GM21381 (cell line): ENCODE data around the gene PTPRC.

Experiments
- ATAC-seq: cut with Tn5 transposase; IDR thresholded peaks from one replicate; pipeline ENCODE4 v1.9.1; 2021; ENCODE audit warnings: mild to moderate bottlenecking, moderate library complexity; ENCODE audit not compliant: unreplicated experiment

The PTPRC gene

DNA sequence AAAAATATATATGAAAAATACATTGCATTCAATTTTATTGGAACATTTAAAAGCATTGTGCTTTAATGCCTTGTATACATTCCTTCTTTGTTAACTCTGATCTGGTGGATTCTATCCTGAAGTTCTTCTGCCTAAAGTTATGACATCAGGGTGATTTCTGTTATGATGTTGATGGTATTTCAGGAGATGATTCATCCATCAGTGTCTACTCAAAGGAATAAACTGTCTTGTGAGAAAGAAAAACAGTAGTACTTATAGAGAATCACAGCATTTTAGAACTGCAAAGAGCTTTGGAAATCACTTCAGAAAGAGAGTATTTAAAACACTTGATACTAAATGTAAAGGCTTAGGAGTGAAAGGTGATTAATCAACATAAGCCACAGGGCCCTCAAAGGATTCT, 155.7 kb downstream of the PTPRC start:
- ATAC-seq: no peak

DNA sequence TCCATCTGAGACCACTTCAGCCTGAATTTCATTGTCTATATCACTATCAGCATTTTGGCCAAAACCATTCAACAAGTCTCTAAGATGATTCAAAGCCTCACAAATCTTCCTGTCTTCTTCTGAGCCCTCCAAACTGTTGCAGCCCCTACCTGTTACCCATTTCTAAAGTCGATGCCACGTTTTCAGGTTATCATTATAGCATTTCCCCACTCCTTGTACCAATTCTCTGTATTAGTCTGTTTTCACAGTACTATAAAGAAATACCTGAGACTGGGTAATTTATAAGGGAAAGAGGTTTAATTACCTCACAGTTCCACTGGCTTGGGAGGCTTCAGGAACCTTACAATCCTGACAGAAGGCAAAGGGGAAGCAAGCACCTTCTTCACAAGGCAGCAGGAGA, 158.8 kb downstream of the PTPRC start:
- no peak for ATAC-seq

DNA sequence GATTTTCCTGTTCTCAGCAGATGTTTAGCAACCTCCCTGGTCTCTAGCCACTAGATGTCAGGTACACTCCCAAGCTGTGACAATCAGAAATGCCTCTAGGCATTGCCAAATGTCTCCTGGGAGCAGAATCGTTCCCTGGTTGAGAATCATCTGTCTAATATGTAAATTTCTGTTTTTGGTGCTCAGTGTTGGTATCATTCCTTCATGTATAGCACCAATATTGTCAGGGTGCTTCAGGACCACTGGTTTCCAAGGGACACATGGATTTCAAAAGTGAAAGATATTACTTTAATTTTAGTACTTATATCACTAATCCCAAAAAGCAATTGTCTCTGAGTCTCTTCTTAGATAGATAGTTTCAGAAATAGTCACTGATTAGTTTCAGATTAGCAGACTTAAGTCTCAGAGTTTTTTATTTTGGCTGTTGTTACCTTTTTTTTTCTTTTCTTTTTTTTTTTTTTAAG, 160.1 kb downstream of the PTPRC start:
- peak; percentile 70 for ATAC-seq

DNA sequence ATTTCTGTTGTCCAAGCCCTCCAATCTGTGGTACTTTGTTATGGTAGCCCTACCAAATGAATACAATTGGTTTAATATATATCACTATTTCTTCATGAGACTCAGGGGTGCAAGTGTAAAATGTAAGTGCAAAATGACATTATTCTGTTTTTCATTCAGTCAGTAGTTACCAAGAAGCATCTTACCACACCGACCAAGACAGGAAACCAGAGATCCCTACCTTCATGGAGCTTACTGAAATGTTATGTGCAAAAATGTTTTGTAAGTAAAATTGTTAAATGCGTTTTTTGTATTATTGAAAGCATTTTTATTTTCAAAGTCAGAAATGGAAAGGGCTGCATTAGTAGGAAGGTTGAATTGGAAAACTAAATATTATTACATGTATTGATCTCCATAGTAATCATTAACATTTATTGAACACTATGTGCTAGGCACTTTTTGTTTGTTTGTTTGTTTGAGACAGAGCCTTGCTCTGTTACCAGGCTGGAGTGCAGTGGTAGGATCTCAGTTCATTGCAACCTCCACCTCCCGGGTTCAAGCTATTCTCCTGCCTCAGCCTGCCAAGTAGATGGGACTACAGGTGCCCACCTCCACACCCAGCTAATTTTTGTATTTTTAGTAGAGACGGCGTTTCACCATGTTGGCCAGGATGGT, 166.8 kb downstream of the PTPRC start:
- no peak for ATAC-seq

DNA sequence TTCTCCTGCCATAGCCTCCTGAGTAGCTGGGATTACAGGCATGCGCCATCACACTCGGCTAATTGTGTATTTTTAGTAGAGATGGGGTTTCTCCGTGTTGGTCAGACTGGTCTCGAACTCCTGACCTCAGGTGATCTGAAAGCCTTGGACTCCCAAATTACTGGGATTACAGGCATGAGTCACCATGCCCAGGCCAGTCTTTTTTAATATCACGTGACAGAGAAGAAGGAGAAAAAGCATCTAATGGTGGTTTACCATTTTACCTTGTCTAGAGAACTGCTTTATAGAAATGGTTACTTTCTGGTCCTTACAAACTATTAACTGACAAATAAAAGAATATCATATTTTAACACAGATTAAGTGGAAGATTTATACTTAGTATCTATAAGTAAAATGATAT, 168.0 kb downstream of the PTPRC start:
- no peak for ATAC-seq
